Measurements from ENCODE around the gene CCDC30.
A peak's percentile ranks its signal among the peaks of the same experiment; 100 is the strongest.
"Not testable (repeated sequence)": the region's sequence is repeated elsewhere in the genome, so short reads cannot be mapped to it uniquely, and the experiment has no call there.

CCDC30 gene

DNA sequence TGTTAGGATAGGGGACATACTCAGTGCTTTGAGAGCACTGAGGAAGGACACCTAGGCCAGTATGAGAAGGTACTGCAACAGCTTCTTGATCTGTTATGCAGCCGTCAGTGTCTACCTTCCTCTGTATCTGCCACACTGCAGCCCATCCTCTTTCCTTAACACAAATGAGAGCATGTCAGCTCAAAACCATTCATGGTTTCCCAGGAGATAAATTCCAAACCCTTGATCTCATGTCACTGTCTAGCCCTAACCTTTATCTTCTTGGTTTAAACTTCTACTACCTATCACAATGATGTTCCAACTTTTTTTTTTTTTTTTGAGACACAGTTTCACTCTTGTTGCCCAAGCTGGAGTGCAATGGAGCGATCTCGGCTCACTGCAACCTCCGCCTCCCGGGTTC lies 8.7 kb upstream of the CCDC30 start:
- DNase-seq, result no peak

GRCh38 chr1:42456010-42456753 lies 6.9 kb upstream of the CCDC30 start, which contains the start of the genes PPCS and ZMYND12:
Gene PPCS (plus strand): TSS chr1:42456543. CDS start chr1:42456566, 23 bp downstream.
Gene ZMYND12 (minus strand): TSS chr1:42456022. CDS start chr1:42455997, 25 bp downstream.
- peak; percentile 91 for DNase-seq

- DNase-seq, result peak; percentile 58
Observed at GRCh38 chr1:42456754-42457089, 6.4 kb upstream of the CCDC30 start.

DNA sequence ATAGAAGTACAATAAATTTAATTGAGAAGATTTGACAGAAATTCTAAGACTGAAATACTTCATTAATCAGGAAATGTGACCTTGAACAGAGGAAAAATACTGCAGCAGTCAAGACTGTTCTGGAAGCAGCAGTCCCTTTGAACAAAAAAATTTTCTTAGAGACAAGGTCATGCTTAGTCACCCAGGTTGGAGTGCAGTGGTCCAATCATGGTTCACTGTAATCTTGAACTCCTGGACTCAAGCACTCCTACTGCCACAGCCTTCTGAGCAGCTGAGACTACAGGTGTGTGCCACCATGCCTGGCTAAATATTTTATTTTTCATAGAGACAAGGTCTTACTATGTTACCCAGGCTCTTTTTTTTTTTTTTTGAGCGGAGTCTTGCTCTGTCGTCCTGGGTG lies 1.9 kb upstream of the CCDC30 start:
- DNase-seq, result no peak

- DNase-seq, result no peak
Observed at GRCh38 chr1:42463921-42464320, 835 bp downstream of the CCDC30 start.

DNA sequence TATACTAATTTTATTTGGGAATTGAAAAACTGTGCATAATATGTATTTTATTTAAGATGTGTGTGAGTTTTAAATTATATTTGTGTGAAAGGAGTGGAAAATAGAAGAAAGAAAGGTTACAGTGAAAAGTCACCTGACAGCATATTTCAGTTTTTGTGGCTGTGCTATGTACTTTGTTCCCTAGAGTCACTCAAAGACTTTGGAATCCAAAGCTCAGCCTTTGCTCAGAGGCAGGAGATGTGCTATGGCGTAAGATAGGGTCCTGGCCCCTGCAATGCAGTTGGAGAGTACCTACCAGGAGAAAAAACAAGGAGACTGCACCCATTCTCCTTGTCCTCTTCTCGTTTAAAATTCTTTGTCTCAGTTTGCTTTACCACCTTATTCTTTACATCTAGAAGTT lies 2.9 kb downstream of the CCDC30 start:
- no peak for DNase-seq

GRCh38 chr1:42469727-42470126 lies 6.6 kb downstream of the CCDC30 start:
- no peak for DNase-seq

DNA sequence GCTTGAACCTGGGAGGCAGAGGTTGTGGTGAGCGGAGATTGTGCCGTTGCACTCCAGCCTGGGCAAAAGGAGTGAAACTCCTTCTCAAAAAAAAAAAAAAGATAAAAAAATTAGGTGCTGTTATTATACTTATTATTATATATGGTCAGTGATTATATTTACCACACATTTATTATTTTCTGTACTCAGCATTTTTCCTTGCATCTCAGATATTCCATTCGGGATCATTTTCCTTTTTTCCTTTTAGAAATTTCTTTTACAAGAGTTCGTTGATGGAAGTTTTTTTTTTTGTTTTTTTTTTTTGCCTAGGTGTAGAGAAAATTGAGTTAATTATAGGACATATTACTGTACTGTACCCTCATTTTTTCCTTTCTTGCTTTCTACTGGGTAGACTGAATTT lies 13.5 kb downstream of the CCDC30 start:
- no peak for DNase-seq

GRCh38 chr1:42477354-42477753 lies 14.3 kb downstream of the CCDC30 start:
- DNase-seq, result not testable (repeated sequence)

- DNase-seq, result no peak
Observed at GRCh38 chr1:42477775-42478174, 14.7 kb downstream of the CCDC30 start.

DNA sequence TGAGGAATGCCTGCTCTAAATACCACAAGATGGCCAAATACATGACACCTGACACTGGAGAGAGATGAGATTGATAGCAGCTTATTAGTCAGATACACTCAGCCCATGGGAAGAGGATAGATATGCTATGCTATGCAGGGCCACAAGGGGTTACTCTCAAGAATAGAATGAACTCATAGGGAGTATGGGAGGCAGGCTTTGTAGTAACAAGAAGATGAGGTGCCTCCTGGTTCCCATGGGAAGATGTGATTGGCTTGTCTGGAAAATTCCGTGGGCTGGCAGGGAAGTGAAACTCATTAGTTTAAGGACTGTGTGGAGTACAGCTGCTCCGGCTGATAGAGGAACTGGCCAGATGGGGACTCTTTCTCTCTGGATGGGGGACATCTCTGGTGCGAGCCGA lies 16.5 kb downstream of the CCDC30 start:
- DNase-seq, result no peak

DNA sequence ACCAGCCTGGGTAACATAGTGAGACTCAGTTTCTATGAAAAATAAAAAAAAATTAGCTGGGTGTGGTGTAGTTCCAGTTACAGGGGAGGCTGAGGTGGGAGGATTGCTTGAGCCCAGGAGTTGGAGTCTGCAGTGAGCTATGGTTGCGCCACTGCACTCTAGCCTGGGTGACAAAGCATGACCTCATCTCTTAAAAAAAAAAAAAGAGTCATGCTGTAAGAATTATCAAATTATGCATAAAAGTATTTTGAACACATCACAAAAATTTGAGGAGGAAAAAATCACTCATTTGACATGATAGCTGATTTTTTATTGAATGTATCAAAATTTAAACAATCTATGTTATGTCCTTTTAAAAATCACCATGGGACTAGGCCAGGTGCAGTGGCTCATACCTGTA lies 17.8 kb downstream of the CCDC30 start:
- DNase-seq, result no peak

- DNase-seq, result no peak
Observed at GRCh38 chr1:42482635-42483153, 19.6 kb downstream of the CCDC30 start.

- DNase-seq, result no peak
Observed at GRCh38 chr1:42484382-42484781, 21.3 kb downstream of the CCDC30 start.

DNA sequence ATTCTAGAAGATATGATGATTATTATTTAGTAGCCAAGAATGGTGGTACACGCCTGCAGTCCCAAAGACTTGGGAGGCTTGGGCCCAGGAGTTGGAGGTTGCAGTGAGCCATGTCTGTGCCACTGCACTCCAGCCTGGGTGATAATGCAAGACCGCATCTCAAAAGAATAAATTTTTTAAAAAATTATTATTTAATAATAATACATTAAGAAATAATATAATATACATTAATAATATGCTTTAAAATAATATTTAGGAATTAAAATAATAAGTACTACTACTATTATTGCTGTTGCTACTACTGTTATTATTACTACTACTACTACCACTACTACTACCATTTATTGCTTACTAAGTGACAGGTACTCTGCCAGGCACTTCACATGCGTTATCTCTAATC lies 27.2 kb downstream of the CCDC30 start:
- no peak for DNase-seq

DNA sequence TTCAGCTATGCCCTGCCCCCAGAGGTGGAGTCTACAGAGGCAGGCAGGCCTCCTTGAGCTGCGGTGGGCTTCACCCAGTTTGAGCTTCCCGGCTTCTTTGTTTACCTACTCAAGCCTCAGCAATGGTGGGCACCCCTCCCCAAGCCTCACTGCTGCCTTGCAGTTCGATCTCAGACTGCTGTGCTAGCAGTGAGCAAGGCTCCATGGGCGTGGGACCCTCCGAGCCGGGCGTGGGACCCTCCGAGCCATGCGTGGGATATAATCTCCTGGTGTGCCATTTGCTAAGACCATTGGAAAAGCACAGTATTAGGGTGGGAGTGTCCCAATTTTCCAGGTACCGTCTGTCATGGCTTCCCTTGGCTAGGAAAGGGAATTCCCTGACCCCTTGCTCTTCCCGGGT lies 38.9 kb downstream of the CCDC30 start:
- DNase-seq, result not testable (repeated sequence)

GRCh38 chr1:42504535-42505128 lies 41.5 kb downstream of the CCDC30 start:
- DNase-seq, result no peak

DNA sequence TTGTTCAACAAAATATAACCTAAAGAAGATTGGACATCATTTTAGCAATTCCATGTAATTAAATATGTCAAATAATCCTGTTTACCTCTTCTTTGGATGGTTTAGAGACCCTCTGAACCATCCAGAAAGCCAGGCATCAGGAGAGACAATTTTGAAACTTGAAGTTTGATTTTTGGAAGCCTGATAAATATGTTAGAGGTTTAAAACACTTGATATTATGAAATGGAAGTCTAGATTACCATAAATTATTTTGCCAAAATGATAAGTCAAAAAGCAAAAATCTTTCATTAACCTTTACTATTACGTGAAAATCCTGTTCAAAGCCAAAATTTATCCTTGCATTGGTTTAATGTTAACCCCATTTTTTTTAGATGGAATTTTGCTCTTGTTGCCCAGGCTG lies 43.5 kb downstream of the CCDC30 start:
- DNase-seq, result no peak

GRCh38 chr1:42511581-42512155 lies 48.6 kb downstream of the CCDC30 start:
- not testable (repeated sequence) for DNase-seq

- DNase-seq, result no peak
Observed at GRCh38 chr1:42518908-42519307, 55.8 kb downstream of the CCDC30 start.

DNA sequence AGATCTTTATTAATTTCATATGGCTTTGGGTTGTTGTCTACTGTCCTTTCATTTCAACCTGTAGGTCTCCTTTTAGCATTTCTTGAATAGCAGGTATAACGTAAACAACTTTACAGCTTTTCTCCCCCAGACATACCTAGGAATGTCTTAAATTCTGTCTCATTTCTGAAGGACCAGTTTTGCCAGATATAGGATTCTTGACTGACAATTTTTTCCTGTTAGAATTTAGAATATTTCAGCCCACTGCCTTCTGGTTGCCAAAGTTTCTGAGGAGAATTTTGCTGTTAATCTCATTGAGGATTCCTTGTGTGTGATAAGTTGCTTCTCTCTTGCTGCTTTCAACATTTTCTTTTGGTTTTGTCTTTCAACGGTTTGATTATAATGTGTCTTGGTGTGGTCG lies 60.1 kb downstream of the CCDC30 start:
- DNase-seq, result no peak

GRCh38 chr1:42524330-42524729 lies 61.2 kb downstream of the CCDC30 start:
- no peak for DNase-seq

- peak; percentile 5 for DNase-seq
Observed at GRCh38 chr1:42529724-42530181, 66.7 kb downstream of the CCDC30 start.

DNA sequence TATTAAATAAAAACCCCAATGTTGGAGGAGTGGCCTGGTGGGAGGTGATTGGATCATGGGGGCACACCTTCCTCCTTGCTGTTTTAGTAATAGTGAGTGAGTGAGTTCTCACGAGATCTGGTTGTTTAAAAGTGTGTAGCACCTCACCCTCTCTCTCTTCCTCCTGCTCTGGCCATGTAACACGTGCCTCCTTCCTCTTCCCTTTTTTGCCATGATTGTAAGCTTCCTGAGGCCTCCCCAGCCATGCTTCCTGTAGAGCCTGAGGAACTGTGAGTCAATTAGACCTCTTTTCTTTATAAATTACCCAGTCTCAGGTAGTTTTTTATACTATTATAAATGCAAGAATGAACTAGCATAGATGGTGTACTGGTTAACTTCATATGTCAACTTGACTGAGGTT lies 68.0 kb downstream of the CCDC30 start:
- no peak for DNase-seq
